Activated CD8-positive, alpha-beta memory T cell treated with anti-CD3 and anti-CD28 coated beads for 48 hours (primary cell): ENCODE data around the gene AKAP6.

Experiments used
- DNase-seq, 3 experiments: peaks; one replicate each; pipeline ENCODE4 v3.0.0-alpha.2; 2020; ENCODE audit warnings: low read depth in 2 of 3, low spot score in 2 of 3

AKAP6 gene

GRCh38 chr14:32474478-32475195 is 145.5 kb downstream of the AKAP6 start:
- no peak for DNase-seq

DNA sequence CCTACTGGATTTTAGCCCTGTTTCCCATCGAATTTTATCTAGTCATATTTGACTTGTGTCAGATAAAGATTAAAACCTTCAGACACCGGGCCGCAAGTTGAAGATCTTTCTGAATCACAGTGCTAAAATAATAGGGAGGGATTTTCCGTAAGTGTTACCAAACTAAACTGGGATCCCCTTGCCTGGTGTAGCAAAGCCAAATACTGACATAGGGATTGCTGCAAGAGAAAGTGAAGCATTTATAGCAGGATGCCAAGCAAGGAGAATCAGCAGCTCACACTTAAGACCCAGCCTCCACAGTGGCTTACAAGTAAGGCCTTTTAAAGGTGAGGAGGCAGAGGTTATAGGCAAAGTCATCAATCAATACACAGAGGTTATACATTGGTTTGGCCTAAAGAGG is 147.4 kb downstream of the AKAP6 start:
- no peak for DNase-seq

- no peak for DNase-seq
Observed at GRCh38 chr14:32477396-32477795, 148.3 kb downstream of the AKAP6 start.

- DNase-seq, result no peak
Observed at GRCh38 chr14:32478050-32478449, 149.0 kb downstream of the AKAP6 start.

GRCh38 chr14:32480337-32480736 is 151.2 kb downstream of the AKAP6 start:
- DNase-seq, result no peak

- DNase-seq, result no peak
Observed at GRCh38 chr14:32481707-32482106, 152.6 kb downstream of the AKAP6 start.

- no peak for DNase-seq
Observed at GRCh38 chr14:32491416-32492016, 162.4 kb downstream of the AKAP6 start.

DNA sequence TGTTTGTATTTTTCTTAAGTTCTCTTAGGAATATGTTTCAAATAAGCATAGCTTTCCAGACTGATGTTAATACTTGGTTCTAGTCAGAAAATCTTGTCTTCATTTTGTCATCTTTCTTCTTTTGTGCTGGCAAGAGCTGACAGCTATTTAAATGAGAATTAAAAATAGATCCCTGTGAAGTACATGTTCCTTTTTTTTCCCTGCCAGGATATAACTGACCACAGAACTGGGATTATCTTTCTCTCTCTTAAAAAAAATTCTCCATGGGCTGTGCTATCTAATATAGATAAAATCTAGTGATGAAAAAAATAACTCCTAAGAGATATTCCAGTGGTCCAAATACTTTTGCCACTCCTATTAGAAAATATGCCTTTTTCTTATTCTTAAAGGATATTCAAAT is 163.4 kb downstream of the AKAP6 start:
- DNase-seq, result no peak

DNA sequence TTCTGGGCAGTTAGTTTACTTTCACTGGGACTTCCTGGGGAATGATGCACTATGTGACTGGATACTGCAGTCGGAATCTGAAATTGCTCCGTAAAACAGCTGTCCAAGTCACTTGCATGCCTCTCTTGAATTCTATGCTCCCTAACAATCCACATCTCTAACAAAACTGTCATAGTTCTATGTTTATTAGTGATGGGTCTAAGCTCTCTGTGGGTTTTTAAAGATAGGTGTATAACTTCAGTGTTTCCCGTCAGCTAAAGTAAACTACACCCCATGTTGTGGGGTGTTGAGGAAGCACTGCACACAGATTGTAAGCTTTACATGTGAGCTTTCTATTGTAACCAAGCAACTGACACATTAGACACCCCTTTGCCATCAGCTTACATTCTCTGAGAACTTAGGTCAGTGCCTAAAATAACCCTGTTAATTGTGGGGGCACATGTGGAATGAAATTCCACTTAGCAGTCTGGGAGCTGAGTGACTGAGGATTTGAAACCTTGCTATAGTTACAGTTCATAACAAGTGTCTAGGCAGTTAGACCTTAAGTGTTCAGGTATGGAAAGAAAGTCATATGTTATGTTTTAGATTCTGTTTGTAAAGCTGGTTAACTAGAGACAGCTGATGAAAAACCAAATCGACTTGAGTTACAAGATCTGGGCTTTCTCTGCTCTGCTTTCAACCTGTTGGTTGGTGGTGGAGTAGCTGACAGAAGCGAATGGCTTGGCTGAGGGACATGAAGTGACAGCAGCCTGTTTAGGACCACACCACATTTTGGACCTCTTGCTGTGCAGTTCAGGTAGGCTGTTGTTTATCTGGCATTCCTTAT is 165.7 kb downstream of the AKAP6 start:
- no peak for DNase-seq

DNA sequence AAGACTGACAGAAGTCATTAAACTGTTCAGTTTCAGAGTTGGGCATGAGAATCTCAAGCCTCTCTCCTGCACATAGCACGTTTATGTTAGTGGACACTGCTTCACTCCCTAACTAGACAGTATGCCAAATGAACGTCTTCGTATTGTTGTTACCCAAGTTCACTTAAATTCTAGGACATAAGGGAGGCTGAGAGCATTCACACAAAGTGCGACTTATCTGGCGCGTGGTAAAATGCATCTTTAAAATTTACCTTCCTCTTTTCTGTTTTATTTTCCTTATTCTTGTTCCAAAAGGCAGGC is 166.3 kb downstream of the AKAP6 start:
- DNase-seq, result no peak

GRCh38 chr14:32497248-32497647 is 168.2 kb downstream of the AKAP6 start:
- no peak for DNase-seq

- no peak for DNase-seq
Observed at GRCh38 chr14:32507029-32507984, 178.2 kb downstream of the AKAP6 start.

DNA sequence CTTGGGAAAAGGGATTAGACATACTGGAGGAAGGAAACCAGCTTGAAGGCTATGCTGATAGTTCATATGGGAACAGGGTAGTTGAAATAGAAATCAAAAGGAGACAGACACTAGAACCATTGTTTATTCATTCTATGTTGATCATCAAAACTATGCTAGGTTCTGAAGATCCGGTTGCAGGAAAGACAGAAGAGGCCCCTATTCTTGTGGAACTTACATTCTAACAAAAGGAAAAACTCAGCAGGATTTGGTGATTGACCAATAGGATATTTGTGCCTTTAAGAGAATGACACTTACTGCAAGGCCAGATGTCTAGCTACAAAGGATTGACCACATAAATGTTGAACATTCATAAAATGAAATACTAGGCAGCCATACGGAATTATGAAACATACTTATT is 179.2 kb downstream of the AKAP6 start:
- no peak for DNase-seq

DNA sequence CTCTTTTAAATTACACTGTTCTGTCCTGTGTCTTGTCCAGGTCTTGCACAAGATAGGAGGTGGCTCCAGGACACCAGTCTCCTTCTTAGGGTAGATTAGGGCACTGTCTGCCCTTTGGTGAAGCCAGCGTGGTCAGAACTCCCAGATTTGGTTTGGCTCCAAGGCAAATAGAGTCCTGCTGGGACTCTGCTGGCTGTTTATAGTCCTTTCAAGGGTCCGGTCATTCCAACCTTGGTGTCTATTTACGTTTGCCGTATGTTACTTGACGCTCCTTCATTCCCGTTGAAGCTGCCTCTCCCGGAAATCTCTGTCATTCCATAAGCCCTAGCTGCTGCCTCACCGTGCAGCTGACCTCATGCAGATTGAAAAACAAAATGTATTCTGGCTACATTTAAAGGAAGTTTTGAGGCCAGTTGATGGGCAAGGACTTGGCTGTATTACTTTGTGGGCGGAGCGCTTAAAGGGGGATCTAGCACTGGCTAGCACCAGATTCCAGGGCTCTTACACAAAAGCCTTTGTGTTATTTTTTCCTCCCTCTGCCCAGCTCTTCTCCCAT is 180.6 kb downstream of the AKAP6 start:
- no peak for DNase-seq

- no peak for DNase-seq
Observed at GRCh38 chr14:32510815-32511214, 181.7 kb downstream of the AKAP6 start.

DNA sequence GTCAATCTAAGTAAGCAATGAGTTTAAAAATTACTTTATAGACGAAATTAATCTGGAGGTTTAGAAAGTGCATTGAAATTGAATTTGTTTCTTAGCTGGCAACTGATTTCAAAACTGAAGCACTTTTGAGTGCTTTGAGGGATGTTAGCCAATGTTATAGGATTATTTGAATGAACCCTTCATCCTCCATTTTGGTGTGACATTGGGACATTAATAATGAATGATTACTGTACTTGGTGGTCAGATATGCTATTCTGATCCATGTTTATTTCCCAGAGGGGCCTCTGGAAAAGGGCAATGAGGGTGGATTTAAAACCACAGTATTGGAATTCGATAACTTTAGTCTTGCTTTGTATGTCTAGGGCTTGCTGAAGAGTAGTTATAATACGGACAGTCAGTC is 183.2 kb downstream of the AKAP6 start:
- DNase-seq, result no peak

GRCh38 chr14:32512813-32513212 is 183.7 kb downstream of the AKAP6 start:
- no peak for DNase-seq

- DNase-seq, result no peak
Observed at GRCh38 chr14:32513571-32514009, 184.5 kb downstream of the AKAP6 start.

GRCh38 chr14:32514236-32514635 is 185.1 kb downstream of the AKAP6 start:
- DNase-seq, result no peak

DNA sequence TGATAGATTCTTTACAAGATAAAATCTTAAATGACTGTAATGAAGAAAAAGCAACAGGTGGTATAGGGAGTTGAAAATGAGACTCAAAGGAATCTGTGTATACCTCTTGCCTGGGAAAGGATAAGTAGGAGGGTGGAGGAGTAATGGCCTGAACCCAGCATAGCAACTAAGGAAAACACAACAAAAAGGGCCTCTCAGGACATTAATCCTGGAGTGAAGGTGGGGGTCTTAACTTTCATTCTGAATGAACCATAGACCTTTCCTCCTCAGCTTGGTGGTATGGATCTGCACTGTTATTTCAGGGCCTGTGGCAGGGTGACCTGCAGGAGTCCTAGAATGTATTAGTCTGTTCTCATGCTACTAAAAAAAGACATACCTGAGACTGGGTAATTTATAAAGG is 185.6 kb downstream of the AKAP6 start:
- DNase-seq, result no peak
